Measurements from ENCODE around the gene RPS27A. TPM values are rescaled to one million over a fixed set of nuclear protein-coding genes. Genes with fewer than 3 reads are reported as not detected.
"Not testable (repeated sequence)": the region's sequence is repeated elsewhere in the genome, so short reads cannot be mapped to it uniquely, and the experiment has no call there.

Gene RPS27A
- total RNA-seq, 1 donor from 2014 or later, result 3,784 TPM

- DNase-seq (ENCODE audit: low read depth), result peak; percentile 4
- peak overlapping the region; percentile 98 for H3K4me3 ChIP-seq (ENCODE audit: low read depth, low read length)
- TF ChIP-seq, protein P1, sequence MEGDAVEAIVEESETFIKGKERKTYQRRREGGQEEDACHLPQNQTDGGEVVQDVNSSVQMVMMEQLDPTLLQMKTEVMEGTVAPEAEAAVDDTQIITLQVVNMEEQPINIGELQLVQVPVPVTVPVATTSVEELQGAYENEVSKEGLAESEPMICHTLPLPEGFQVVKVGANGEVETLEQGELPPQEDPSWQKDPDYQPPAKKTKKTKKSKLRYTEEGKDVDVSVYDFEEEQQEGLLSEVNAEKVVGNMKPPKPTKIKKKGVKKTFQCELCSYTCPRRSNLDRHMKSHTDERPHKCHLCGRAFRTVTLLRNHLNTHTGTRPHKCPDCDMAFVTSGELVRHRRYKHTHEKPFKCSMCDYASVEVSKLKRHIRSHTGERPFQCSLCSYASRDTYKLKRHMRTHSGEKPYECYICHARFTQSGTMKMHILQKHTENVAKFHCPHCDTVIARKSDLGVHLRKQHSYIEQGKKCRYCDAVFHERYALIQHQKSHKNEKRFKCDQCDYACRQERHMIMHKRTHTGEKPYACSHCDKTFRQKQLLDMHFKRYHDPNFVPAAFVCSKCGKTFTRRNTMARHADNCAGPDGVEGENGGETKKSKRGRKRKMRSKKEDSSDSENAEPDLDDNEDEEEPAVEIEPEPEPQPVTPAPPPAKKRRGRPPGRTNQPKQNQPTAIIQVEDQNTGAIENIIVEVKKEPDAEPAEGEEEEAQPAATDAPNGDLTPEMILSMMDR (conservative IDR thresholded peaks at IDR 0.05; ENCODE audit: low read depth, low read length), result no peak
Measured at GRCh38 chr2:55231546-55232083, 873 bp upstream of the RPS27A start.

- TF ChIP-seq, protein P1 (conservative IDR thresholded peaks at IDR 0.05; ENCODE audit: low read depth, low read length), result no peak
- peak overlapping the region; percentile 98 for H3K4me3 ChIP-seq (ENCODE audit: low read depth, low read length)
- no peak for DNase-seq (ENCODE audit: low read depth)
Measured at GRCh38 chr2:55232863-55233657, 572 bp downstream of the RPS27A start.

DNA sequence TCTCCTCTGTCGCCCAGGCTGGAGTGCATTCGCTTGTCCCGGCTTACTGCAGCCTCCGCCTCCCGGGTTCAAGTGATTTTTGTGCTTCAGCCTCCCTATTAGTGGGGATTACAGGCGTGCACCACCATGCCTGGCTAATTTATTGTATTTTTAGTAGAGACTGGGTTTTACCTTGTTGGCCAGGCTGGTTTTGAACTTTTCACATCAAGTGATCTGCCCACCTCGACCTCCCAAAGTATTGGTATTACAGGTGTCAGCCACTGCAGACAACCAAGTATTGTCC lies 1.1 kb downstream of the RPS27A start:
- H3K4me3 ChIP-seq (ENCODE audit: low read depth, low read length), result peak overlapping the region; percentile 98
- no peak for DNase-seq (ENCODE audit: low read depth)
- TF ChIP-seq, protein P1 (conservative IDR thresholded peaks at IDR 0.05; ENCODE audit: low read depth, low read length), result no peak

- TF ChIP-seq, protein P1 (conservative IDR thresholded peaks at IDR 0.05; ENCODE audit: low read depth, low read length), result no peak
- no peak overlapping the region for H3K4me3 ChIP-seq (ENCODE audit: low read depth, low read length)
- no peak for DNase-seq (ENCODE audit: low read depth)
Measured at GRCh38 chr2:55235724-55236538, 3.4 kb downstream of the RPS27A start.

GRCh38 chr2:55236992-55237543 lies 4.6 kb downstream of the RPS27A start:
- TF ChIP-seq, protein P1 (conservative IDR thresholded peaks at IDR 0.05; ENCODE audit: low read depth, low read length), result no peak
- no peak for DNase-seq (ENCODE audit: low read depth)
- H3K4me3 ChIP-seq (ENCODE audit: low read depth, low read length), result no peak overlapping the region

DNA sequence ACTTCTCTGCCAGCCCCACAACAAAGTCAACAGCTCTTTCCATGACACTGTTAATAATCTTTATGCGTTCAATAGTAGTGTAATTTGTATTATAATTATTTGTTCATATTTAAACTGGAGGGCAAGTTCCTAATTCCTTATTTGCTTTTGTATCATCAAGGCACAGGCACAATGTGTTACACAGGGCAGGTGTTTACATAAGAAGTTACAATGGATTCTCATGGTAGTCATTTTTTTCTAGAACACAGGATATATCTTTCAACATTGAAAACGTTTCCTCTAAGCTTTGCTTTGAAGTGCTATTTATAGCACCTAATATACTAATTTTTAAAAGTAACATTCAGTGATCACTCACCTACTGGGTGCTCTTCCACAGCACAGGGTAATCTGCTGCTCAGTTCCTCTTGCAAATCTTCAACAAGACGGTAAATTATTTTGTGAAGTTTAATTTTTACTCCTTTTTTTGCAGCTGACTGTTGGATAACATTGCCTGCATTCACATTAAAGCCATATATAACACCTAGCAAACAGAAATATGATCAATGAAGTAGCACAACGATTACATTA lies 7.3 kb downstream of the RPS27A start:
- TF ChIP-seq, protein P1 (conservative IDR thresholded peaks at IDR 0.05; ENCODE audit: low read depth, low read length), result no peak
- no peak for DNase-seq (ENCODE audit: low read depth)
- no peak overlapping the region for H3K4me3 ChIP-seq (ENCODE audit: low read depth, low read length)

- not testable (repeated sequence) for DNase-seq (ENCODE audit: low read depth); H3K4me3 ChIP-seq (ENCODE audit: low read depth, low read length)
Measured at GRCh38 chr2:55241582-55241981, 9.1 kb downstream of the RPS27A start.

Data from epithelial cell of proximal tubule (primary cell).